K562 (cell line): ENCODE data around the gene USP12. TPM values are rescaled to one million over a fixed set of nuclear protein-coding genes. Genes with fewer than 3 reads are reported as not detected.

Experiments
- ATAC-seq: fragments of 200-7000 bp; cut with Tn5 transposase; 3 replicates; pipeline ENCODE4 v1.9.1; 2020; ENCODE audit warnings: moderate library complexity
- BruUV-seq: library from RNA; stranded (reverse); fragments of 400-500 nt; replicated peaks from 2 replicates; lab custom pipeline; 2021; lab: Mats Ljungman, UMichigan
- CTCF ChIA-PET: fragments of 300-600 bp; formaldehyde crosslinking; extraction: SDS; loops from one replicate; lab custom pipeline; 2021; ENCODE audit warnings: low intra/inter-chr PET ratio; lab: Yijun Ruan, JAX
- POLR2A ChIA-PET: fragments of 300-600, 350-650 bp; sonication (Branson Sonifier 250); formaldehyde crosslinking; extraction: SDS; loops from one replicate; lab custom pipeline; 2021; ENCODE audit warnings: antibody characterized with exemption, inconsistent platforms; lab: Yijun Ruan, JAX
- DNase-seq, 4 experiments: peaks; one replicate each; pipeline versions ENCODE4 v3.0.0 to v3.0.0-alpha.2; 2011 to 2018; ENCODE audit warnings: low spot score in 3 of 4, mixed read lengths in 3 of 4; ENCODE audit errors: extremely low read depth in 1 of 4
- FAIRE-seq: peaks from 2 replicates; lab custom pipeline; 2011; peaks lifted over from hg19 to GRCh38; lab: Jason Lieb, UNC
- H2AFZ ChIP-seq: 2 replicates; pipeline ENCODE4 v1.6.0; 2011; ENCODE audit warnings: low read depth, low read length, control low read depth, inconsistent platforms
- H3K27ac ChIP-seq: fragments of 200-600 bp; 3 replicates; pipeline ENCODE4 v1.8.0; 2011; ENCODE audit warnings: low read depth, mild to moderate bottlenecking, control low read depth, inconsistent platforms, low read length, moderate library complexity, mixed read lengths; ENCODE audit errors: extremely low read depth
- H3K27me3 ChIP-seq, 2 experiments: fragments of 300-600 bp in 1 of 2; 2 replicates in 1 of 2; 3 replicates in 1 of 2; pipeline versions ENCODE4 v1.6.0 to v1.8.0; 2011; ENCODE audit warnings: inconsistent platforms in 2 of 2, low read length in 2 of 2, mild to moderate bottlenecking in 1 of 2, mixed read lengths in 1 of 2, moderate library complexity in 1 of 2; ENCODE audit not compliant: control insufficient read depth in 2 of 2, insufficient read depth in 2 of 2
- H3K36me3 ChIP-seq: fragments of 300-600 bp; 3 replicates; pipeline ENCODE4 v1.8.0; 2011; ENCODE audit warnings: mild to moderate bottlenecking, low read length, inconsistent platforms; ENCODE audit not compliant: control insufficient read depth, insufficient read depth
- H3K4me1 ChIP-seq, 2 experiments: fragments of 200-600 bp in 1 of 2; replicated peaks in 1 of 2; 2 replicates in 1 of 2; 3 replicates in 1 of 2; pipeline versions ENCODE4 v1.5.1 to v1.8.0; 2011; ENCODE audit warnings: inconsistent platforms in 2 of 2, low read length in 2 of 2, mild to moderate bottlenecking in 1 of 2, mixed read lengths in 1 of 2, moderate library complexity in 1 of 2; ENCODE audit not compliant: control insufficient read depth in 2 of 2, insufficient read depth in 2 of 2
- H3K4me2 ChIP-seq: 2 replicates; pipeline ENCODE4 v1.6.1; 2011; ENCODE audit warnings: low read length, control low read depth, inconsistent platforms, mixed read lengths; ENCODE audit not compliant: insufficient read depth
- H3K4me3 ChIP-seq: fragments of 200-600 bp; sonication (generic), shearing (Covaris generic); 2 replicates; pipeline ENCODE4 v1.5.1; 2016; ENCODE audit warnings: control low read depth, inconsistent platforms
- H3K79me2 ChIP-seq: fragments of 200-600 bp; 3 replicates; pipeline ENCODE4 v1.8.0; 2011; ENCODE audit warnings: low read length, inconsistent platforms; ENCODE audit not compliant: control insufficient read depth, insufficient read depth
- H3K9ac ChIP-seq, 2 experiments: 2 replicates each; pipeline versions ENCODE4 v1.6.0 to v1.6.1; 2011; ENCODE audit warnings: low read depth in 2 of 2, low read length in 2 of 2, control low read depth in 1 of 2, inconsistent platforms in 1 of 2, mild to moderate bottlenecking in 1 of 2, mixed read lengths in 1 of 2; ENCODE audit not compliant: insufficient read depth in 1 of 2
- H3K9me1 ChIP-seq: one replicate; pipeline ENCODE4 v1.6.0; 2011; ENCODE audit warnings: inconsistent platforms, mild to moderate bottlenecking, low read length, moderate library complexity; ENCODE audit not compliant: control insufficient read depth, insufficient read depth
- H3K9me3 ChIP-seq: replicated peaks from 2 replicates; pipeline ENCODE4 v1.5.1; 2011; ENCODE audit warnings: low read depth, low read length, inconsistent platforms; ENCODE audit not compliant: control insufficient read depth, insufficient read depth
- H4K20me1 ChIP-seq: replicated peaks from 2 replicates; pipeline ENCODE4 v1.6.1; 2011; ENCODE audit warnings: low read length, inconsistent platforms, mixed read lengths; ENCODE audit not compliant: control insufficient read depth, insufficient read depth
- DDX20 ChIP-seq: fragments of 450-650 bp; IDR thresholded peaks from 2 replicates; pipeline ENCODE4 v1.6.1; 2016; ENCODE audit warnings: missing genetic modification characterization, low read depth, mild to moderate bottlenecking, missing compliant biosample characterization, moderate library complexity
- ELF2 ChIP-seq: fragments of 250-450 bp; sonication (Bioruptor Pico); IDR thresholded peaks from 2 replicates; pipeline ENCODE4 v1.5.0; 2021; ENCODE audit warnings: mild to moderate bottlenecking
- FOXJ3 ChIP-seq: sonication (generic); formaldehyde crosslinking; IDR thresholded peaks from 2 replicates; pipeline ENCODE4 v1.4.0; 2020; ENCODE audit warnings: mild to moderate bottlenecking, missing genetic modification reagents
- FUS ChIP-seq: fragments of 200-400 bp; formaldehyde crosslinking; optimal IDR thresholded peaks from 2 replicates; pipeline ENCODE3; 2017; ENCODE audit warnings: low read depth, low read length
- KAT2B ChIP-seq: IDR thresholded peaks from one replicate; pipeline ENCODE4 v1.6.1; 2012; ENCODE audit warnings: low read depth, mild to moderate bottlenecking, control low read depth, inconsistent platforms, low read length, moderate library complexity
- MAFG ChIP-seq: fragments of 450-650 bp; conservative IDR thresholded peaks from 2 replicates; pipeline ENCODE4 v1.6.1; 2016; ENCODE audit warnings: missing genetic modification characterization, missing compliant biosample characterization
- POLR2AphosphoS5 ChIP-seq: IDR thresholded peaks from 2 replicates; pipeline ENCODE4 v1.6.1; 2011; ENCODE audit warnings: mild to moderate bottlenecking, low read depth, low read length, moderate library complexity; ENCODE audit not compliant: control insufficient read depth, insufficient read depth
- RAD21 ChIP-seq, 2 experiments: fragments of 250-450 bp in 1 of 2; fragments of 450-650 bp in 1 of 2; sonication (Bioruptor Pico) in 1 of 2; formaldehyde crosslinking in 1 of 2; IDR thresholded peaks in 1 of 2; conservative IDR thresholded peaks in 1 of 2; 2 replicates each; pipeline versions ENCODE4 v1.4.0 to v1.8.0; 2020 to 2022; ENCODE audit warnings: mild to moderate bottlenecking in 2 of 2, moderate library complexity in 1 of 2
- RREB1 ChIP-seq: fragments of 250-450 bp; sonication (Bioruptor Pico); IDR thresholded peaks from 2 replicates; pipeline ENCODE4 v1.4.0; 2020
- ZNF232 ChIP-seq: sonication (generic); formaldehyde crosslinking; IDR thresholded peaks from 2 replicates; pipeline ENCODE4 v1.8.0; 2022; ENCODE audit warnings: mild to moderate bottlenecking, missing genetic modification reagents
- ZNF3 ChIP-seq: fragments of 250-450 bp; sonication (Bioruptor Pico); IDR thresholded peaks from 2 replicates; pipeline ENCODE4 v1.5.0; 2021; ENCODE audit warnings: mild to moderate bottlenecking, moderate library complexity
- ZNF696 ChIP-seq: fragments of 250-450 bp; sonication (Bioruptor Pico); conservative IDR thresholded peaks from 2 replicates; pipeline ENCODE4 v1.4.0; 2020; ENCODE audit warnings: mild to moderate bottlenecking, moderate library complexity
- WGBS: fragments of 100-300 bp; shearing (Covaris generic); methylation state at CpG from one replicate; pipeline ENCODE4 v1.1.6; 2016; ENCODE audit warnings: low coverage, mixed read lengths; ENCODE audit not compliant: insufficient coverage; ENCODE audit errors: missing lambda C conversion rate; 5-methylcytosine and 5-hydroxymethylcytosine counted together
- in situ Hi-C: fragments of 300-500 bp; cut with MboI; formaldehyde crosslinking; loops from 4 replicates; pipeline ENCODE4 v1.15.0; 2018; ENCODE audit warnings: inconsistent platforms, mixed read lengths
- intact Hi-C: fragments of 100-400 bp; cut with micrococcal nuclease; formaldehyde crosslinking; loops from 2 replicates; pipeline ENCODE4 v1.14.2; 2022
- polyA plus RNA-seq, 8 experiments: library from polyadenylated mRNA; depleted of rRNA in 4 of 8; stranded (reverse) in 5 of 8; unstranded in 3 of 8; fragments of >200 nt; fragmentation: Nextera tagmentation in 2 of 8; fragmentation: Illumina TruSeq in 1 of 8; extraction: Ambion mirVana in 2 of 8; extraction: Trizol in 1 of 8; gene quantifications; 2 replicates each; pipeline versions ENCODE4 v1.2.1 to v1.2.3, GENCODE V29; 2011 to 2014; ENCODE audit warnings: inconsistent platforms in 1 of 8, missing spikeins in 1 of 8
- total RNA-seq, 7 experiments: library from RNA; depleted of rRNA in 6 of 7; stranded (reverse); fragments of >200 nt in 6 of 7; fragmentation: Illumina TruSeq in 2 of 7; extraction: Trizol in 2 of 7; gene quantifications; 2 replicates each; pipeline versions ENCODE4 v1.2.1 to v1.2.3, GENCODE V29; 2011 to 2021; ENCODE audit warnings: low replicate concordance in 1 of 7
- TF ChIP-seq, protein P1 (sequence below): fragments of 250-450 bp; sonication (Bioruptor Pico); IDR thresholded peaks from 2 replicates; pipeline ENCODE4 v1.5.0; 2021; ENCODE audit warnings: mild to moderate bottlenecking, moderate library complexity

Gene USP12
- total and polyA plus RNA-seq, 9 of the 15 experiments (the other 6 are each of a cell fraction or from before 2014, with no cell fraction given): 1.8 to 20.5 (median 13.3) TPM

DNA sequence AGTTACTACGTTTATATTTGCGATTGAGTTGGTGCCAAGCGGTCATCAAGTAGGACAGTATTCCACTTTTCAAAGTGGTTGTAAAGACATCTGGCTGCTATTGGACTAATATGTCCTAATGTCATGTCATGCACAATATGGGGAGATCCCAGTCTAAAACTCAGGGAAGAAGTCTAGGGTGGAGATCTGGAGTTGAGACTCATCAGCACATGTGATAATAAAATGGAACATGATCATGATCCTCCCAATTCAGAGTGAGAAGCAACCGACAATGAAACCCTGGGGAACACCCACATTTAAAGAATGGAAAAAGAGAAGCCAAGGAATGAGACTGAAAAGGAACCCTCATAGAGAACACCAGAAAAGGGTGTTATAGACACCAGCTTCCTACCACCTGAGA lies 80.2 kb downstream of the USP12 start (continued):
- no peak for TF ChIP-seq ZNF3 (CRISPR knock-in tag)

GRCh38 chr13:27088619-27089018 lies 83.0 kb downstream of the USP12 start:
- Histone ChIP-seq H3K9me3 (no peaks in the 10 kb centered on the region), H3K79me2 (no peaks in the 10 kb centered on the region), H3K27ac (no peak overlapping the region), H3K9me1 (no peaks in the 10 kb centered on the region), H2AFZ (no peak overlapping the region), H3K9ac (no peak overlapping the region), H4K20me1 (no peaks in the 10 kb centered on the region), H3K4me1 (no peaks in the 10 kb centered on the region), H3K4me3 (no peak overlapping the region), H3K36me3 (peaks cover 27% of the 10 kb centered on the region; the same call in 2 of the 3 replicates), H3K27me3 (no peaks in the 10 kb centered on the region), H3K4me2 (no peak overlapping the region)
- intact Hi-C loops (no loop called here), in situ Hi-C loops (no loop called here)
- 82% methylated on average over 3 of the region's 3 CpGs for WGBS
- ATAC-seq (no peak), DNase-seq (no peak), FAIRE-seq (no peak)
- no TSS peak for BruUV-seq
- ChIA-PET CTCF (no interaction called here), POLR2A (no interaction called here)
- TF ChIP-seq RREB1 (CRISPR knock-in tag) (no peak), MAFG (tag) (no peak), FOXJ3 (CRISPR knock-in tag) (no peak), FUS (no peak), POLR2AphosphoS5 (no peak), ELF2 (CRISPR knock-in tag) (no peak), KAT2B (no peak), DDX20 (tag) (no peak), RAD21 (CRISPR knock-in tag; conservative IDR thresholded peaks at IDR 0.05 in 1 of 2, IDR thresholded peaks at IDR 0.05 in 1 of 2) (no peak), ZNF232 (CRISPR knock-in tag) (no peak), ZNF696 (CRISPR knock-in tag) (no peak)
- TF ChIP-seq, protein P1, sequence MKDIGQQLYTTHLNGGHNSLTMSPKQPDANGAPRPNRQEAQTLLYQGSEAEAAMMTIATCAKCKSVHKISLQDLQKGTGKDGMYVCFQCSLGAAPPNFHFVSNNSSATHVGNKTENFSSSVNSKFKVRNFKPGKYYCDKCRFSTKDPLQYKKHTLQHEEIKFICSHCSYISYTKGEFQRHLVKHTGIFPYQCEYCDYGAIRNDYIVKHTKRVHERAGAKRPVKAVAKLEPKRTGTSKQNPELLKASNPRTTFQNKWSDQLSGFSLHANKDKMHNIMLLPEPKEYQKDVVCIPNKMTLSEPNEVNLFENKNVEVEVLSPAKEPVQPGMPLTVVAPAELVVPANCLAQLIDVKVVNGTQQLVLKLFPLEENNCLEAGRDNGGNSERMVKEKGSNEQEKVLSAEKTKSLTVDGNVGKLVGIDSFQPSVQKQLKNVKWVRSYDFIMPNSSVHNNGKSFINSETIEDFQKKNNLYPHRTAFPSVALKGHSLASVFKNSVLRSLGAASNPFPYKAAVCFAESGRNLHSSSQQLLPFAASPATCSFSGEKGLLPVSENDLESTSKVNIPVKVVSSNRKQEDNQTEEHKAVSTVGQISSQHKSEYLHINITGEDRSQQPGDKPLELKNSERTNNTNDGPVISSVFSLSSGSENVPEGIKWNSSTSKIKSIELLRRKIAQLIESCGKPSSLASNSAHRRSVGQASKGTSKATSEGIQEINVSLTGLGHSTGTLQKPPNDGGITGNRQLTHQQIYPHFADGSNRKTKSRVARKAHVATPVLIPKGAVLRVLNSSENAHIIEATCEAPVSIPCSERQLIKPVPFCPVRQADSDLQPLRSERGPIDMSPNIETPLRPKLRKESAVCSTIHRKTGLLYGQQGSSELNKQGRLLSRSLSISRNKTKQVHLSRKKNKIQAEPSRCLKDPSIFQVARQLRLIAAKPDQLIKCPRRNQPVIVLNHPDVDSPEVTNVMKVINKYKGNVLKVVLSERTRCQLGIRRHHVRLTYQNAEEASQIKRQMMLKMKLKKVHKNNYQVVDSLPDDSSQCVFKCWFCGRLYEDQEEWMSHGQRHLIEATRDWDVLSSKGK (CRISPR knock-in tag): no peak
